Umbilical cord (tissue), 1 donor: Measurements from ENCODE around the gene MB. TPM values are rescaled to one million over a fixed set of nuclear protein-coding genes. Genes with fewer than 3 reads are reported as not detected.

Experiments
- total RNA-seq: library from RNA; depleted of rRNA; stranded (reverse); fragments of >200 nt; gene quantifications from one replicate; pipeline ENCODE4 v1.2.3, GENCODE V29; 2014; ENCODE audit warnings: low replicate concordance; ENCODE audit not compliant: insufficient read depth

MB gene
- total RNA-seq, 1 donor from 2014 or later = 1.7 TPM

Other genes with a start within 250 kb of the MB start
- 9.6 TPM for gene HMOX1, start 236.2 kb downstream of the MB start, total RNA-seq
- gene MCM5, start 217.2 kb downstream of the MB start, total RNA-seq = 16.4 TPM
- gene RASD2, start 76.5 kb downstream of the MB start, total RNA-seq = not detected
- 12.8 TPM for gene APOL6, start 31.1 kb upstream of the MB start, total RNA-seq
- gene APOL5, start 100.5 kb upstream of the MB start, total RNA-seq = not detected